ENCODE data around the gene FBXO10.
"Not testable (repeated sequence)": the region's sequence is repeated elsewhere in the genome, so short reads cannot be mapped to it uniquely, and the experiment has no call there.

The FBXO10 gene

DNA sequence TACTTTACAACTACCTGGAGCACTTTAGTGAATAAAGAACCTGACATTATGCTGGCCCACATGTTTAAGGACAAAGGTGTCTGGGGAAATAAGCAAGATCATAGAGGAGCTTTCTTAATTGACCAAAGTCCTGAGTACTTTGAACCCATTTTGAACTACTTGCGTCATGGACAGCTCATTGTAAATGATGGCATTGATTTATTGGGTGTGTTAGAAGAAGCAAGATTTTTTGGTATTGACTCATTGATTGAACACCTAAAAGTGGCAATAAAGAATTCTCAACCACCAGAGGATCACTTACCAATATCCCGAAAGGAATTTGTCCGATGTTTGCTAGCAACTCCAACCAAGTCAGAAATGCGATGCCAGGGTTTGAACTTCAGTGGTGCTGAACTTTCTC lies 98.7 kb downstream of the FBXO10 start:
- not testable (repeated sequence) for DNase-seq (ENCODE audit: low read depth)

DNA sequence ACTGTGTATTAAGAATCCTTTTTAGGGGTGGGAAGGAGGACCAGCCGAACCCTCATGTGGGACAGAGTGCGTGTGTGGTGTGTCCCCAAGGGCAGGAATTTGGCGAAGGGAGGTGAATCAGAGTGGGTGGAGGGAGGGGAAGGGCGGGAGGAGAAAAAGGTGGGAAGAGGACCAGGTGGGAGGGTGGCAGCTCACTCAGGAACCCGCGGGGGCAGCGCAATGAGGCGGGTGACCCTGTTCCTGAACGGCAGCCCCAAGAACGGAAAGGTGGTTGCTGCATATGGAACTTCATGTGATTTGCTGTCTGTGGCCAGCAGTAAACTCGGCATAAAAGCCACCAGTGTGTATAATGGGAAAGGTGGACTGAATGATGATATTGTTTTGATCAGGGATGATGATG lies 99.2 kb downstream of the FBXO10 start:
- no peak for DNase-seq (ENCODE audit: low read depth)

GRCh38 chr9:37474438-37474837 lies 101.7 kb downstream of the FBXO10 start:
- no peak for DNase-seq (ENCODE audit: low read depth)

GRCh38 chr9:37473982-37474381 lies 102.2 kb downstream of the FBXO10 start:
- not testable (repeated sequence) for DNase-seq (ENCODE audit: low read depth)

GRCh38 chr9:37471942-37472684 lies 104.1 kb downstream of the FBXO10 start:
- DNase-seq (ENCODE audit: low read depth): peak; percentile 97

GRCh38 chr9:37468620-37469019 lies 107.6 kb downstream of the FBXO10 start:
- DNase-seq (ENCODE audit: low read depth): no peak

- not testable (repeated sequence) for DNase-seq (ENCODE audit: low read depth)
Observed at GRCh38 chr9:37467530-37467929, 108.7 kb downstream of the FBXO10 start.

GRCh38 chr9:37466037-37466709 lies 110.0 kb downstream of the FBXO10 start:
- DNase-seq (ENCODE audit: low read depth): peak; percentile 49

DNA sequence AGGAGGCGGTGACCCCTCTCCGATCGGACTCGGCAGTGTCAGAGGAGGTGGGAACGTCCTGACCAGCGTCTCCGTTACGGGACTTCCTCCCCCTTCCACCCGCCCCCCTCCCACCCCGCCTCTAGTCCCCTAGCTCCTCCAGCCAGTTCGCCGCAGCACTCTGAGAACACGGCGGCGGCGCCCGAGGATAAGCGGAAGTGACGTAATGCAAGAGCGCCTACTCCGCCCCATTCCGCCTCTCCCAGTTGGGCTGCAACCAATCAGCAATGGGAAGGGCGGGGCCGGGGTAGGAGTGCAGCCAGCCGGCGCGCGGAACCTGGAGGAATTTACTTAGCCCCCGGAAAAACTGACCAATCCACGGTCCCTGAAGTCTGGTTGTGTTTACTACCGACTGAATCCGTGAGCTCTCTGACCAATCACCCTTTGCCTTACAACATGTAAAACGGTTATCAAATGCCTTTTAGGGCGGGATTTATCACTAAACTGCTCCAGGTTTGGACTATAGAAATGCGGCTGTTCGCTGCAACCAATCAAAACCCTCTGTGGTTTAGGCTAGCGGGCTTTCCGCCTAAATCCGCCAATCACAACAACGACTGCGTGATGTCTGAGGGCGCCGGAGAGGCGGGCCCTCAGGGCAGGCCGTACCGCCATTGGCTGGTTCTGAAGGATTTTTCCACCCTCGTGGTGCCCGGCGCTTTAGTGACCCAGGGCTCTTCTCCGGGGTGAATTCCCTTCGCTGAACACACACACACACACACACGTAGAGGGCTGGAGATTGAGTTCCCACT lies 110.7 kb downstream of the FBXO10 start, which contains the start of gene ZBTB5:
ZBTB5 (minus strand) TSS at position 202 of the 788 bp plus-strand sequence. CDS start 22,899 bp downstream, outside the sequence.
- DNase-seq (ENCODE audit: low read depth): peak; percentile 100

- DNase-seq (ENCODE audit: low read depth): no peak
Observed at GRCh38 chr9:37464426-37465248, 111.5 kb downstream of the FBXO10 start.

GRCh38 chr9:37464006-37464405 lies 112.2 kb downstream of the FBXO10 start:
- no peak for DNase-seq (ENCODE audit: low read depth)
